ENCODE results near the gene PRKCZ. TPM values are rescaled to one million over a fixed set of nuclear protein-coding genes. Genes with fewer than 3 reads are reported as not detected.
A peak's percentile ranks its signal among the peaks of the same experiment; 100 is the strongest.

Gene PRKCZ
- total and polyA plus RNA-seq, 9 of the 15 experiments (the other 6 are each of a cell fraction or from before 2014, with no cell fraction given) = 0.07 to 3.1 (median 1.3) TPM

DNA sequence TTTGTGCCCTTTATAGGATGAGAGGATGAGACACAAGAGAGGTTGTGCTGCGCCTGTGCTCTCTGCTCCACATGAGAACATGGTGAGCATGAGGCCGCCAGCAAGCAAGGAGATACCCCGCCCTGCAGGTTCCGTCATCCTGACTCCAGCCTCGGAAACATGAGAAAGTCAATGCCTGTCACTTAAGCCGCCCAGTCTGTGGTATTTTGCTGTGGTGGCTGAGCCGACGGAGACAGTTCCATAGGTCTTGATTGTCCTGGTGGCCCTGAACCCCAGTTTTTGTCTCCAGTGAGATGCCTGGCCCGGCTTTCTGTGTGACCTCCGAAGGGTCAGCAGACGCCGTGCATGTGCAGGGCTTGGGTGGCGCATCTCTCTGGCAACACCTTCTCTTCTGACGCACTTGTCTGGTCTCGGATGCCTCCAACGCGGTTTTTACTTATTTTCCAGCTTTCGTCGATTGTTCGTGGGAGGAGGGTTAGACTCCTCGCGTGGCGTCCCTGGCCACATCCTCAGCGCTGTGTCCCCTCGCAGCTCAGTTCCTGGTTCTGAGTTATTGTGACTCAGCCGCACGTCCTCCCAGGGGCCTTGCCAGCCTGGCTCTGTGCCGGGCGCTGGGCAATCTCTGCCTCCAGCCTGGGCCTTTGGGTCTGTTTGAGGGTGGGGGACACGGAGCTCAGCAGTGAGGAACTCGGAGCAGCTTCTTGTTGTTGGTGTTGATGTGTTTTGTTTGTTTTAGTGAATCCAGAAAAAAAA lies 74.4 kb downstream of the PRKCZ start:
- BruUV-seq (replicated peaks) = no TSS peak
- no peak overlapping the region for H3K27ac ChIP-seq (ENCODE audit: extremely low read depth, low read depth, low read length)
- peaks cover 0 to 27% of the 10 kb centered on the region in 2 experiments; a peak in 1 of 5 replicates for H3K4me1 ChIP-seq (replicated peaks in 1 of 2; ENCODE audit: control insufficient read depth in 2 of 2, insufficient read depth in 2 of 2, low read length in 2 of 2)
- peaks cover 32 to 33% of the 10 kb centered on the region in 2 experiments for H3K27me3 ChIP-seq (ENCODE audit: control insufficient read depth in 2 of 2, insufficient read depth in 2 of 2, low read length in 2 of 2)
- 38% methylated on average over 31 of the region's 31 CpGs for WGBS (ENCODE audit: insufficient coverage, low coverage, missing lambda C conversion rate)
- H3K79me2 ChIP-seq (ENCODE audit: control insufficient read depth, insufficient read depth, low read length) = no peaks in the 10 kb centered on the region
- peaks cover 2% of the 10 kb centered on the region; the same call in 1 of the 2 replicates for H3K9me3 ChIP-seq (replicated peaks; ENCODE audit: control insufficient read depth, insufficient read depth, low read depth, low read length)
- CTCF ChIA-PET (ENCODE audit: low intra/inter-chr PET ratio) = no interaction called here
- no peaks in the 10 kb centered on the region for H3K36me3 ChIP-seq (ENCODE audit: control insufficient read depth, insufficient read depth, low read length)
- ATAC-seq (no peak), FAIRE-seq (no peak), DNase-seq (ENCODE audit: extremely low read depth in 1 of 4, low spot score in 3 of 4) (no peak)
- H4K20me1 ChIP-seq (replicated peaks; ENCODE audit: control insufficient read depth, insufficient read depth, low read length) = no peaks in the 10 kb centered on the region
- no peak overlapping the region for H2AFZ ChIP-seq (ENCODE audit: low read depth, low read length)
- in situ Hi-C loops (cut with MboI) = no loop called here
- POLR2A ChIA-PET = interaction anchor here (0.6 kb wide), 1 partner anchor 1084 kb away, joined by 3 read pairs; no protein-coding TSS in a partner anchor
- H3K9ac ChIP-seq (ENCODE audit: insufficient read depth in 1 of 2, low read depth in 2 of 2, low read length in 2 of 2) = no peak overlapping the region
- intact Hi-C loops (cut with micrococcal nuclease) = no loop called here
- 0 out of 2 replicates have a peak, but pooled peaks have one; percentile 39 for TF ChIP-seq CBFB (CRISPR knock-in tag; IDR thresholded peaks at IDR 0.05)
- TF ChIP-seq, protein P1, sequence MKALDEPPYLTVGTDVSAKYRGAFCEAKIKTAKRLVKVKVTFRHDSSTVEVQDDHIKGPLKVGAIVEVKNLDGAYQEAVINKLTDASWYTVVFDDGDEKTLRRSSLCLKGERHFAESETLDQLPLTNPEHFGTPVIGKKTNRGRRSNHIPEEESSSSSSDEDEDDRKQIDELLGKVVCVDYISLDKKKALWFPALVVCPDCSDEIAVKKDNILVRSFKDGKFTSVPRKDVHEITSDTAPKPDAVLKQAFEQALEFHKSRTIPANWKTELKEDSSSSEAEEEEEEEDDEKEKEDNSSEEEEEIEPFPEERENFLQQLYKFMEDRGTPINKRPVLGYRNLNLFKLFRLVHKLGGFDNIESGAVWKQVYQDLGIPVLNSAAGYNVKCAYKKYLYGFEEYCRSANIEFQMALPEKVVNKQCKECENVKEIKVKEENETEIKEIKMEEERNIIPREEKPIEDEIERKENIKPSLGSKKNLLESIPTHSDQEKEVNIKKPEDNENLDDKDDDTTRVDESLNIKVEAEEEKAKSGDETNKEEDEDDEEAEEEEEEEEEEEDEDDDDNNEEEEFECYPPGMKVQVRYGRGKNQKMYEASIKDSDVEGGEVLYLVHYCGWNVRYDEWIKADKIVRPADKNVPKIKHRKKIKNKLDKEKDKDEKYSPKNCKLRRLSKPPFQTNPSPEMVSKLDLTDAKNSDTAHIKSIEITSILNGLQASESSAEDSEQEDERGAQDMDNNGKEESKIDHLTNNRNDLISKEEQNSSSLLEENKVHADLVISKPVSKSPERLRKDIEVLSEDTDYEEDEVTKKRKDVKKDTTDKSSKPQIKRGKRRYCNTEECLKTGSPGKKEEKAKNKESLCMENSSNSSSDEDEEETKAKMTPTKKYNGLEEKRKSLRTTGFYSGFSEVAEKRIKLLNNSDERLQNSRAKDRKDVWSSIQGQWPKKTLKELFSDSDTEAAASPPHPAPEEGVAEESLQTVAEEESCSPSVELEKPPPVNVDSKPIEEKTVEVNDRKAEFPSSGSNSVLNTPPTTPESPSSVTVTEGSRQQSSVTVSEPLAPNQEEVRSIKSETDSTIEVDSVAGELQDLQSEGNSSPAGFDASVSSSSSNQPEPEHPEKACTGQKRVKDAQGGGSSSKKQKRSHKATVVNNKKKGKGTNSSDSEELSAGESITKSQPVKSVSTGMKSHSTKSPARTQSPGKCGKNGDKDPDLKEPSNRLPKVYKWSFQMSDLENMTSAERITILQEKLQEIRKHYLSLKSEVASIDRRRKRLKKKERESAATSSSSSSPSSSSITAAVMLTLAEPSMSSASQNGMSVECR (CRISPR knock-in tag; IDR thresholded peaks at IDR 0.05) = no peak
- no peaks in the 10 kb centered on the region for H3K9me1 ChIP-seq (ENCODE audit: control insufficient read depth, insufficient read depth, low read length)
- H3K4me2 ChIP-seq (ENCODE audit: insufficient read depth, low read length) = no peak overlapping the region
- no peak overlapping the region for H3K4me3 ChIP-seq
